ENCODE results near the gene INIP.

The INIP gene, protein sequence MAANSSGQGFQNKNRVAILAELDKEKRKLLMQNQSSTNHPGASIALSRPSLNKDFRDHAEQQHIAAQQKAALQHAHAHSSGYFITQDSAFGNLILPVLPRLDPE

DNA sequence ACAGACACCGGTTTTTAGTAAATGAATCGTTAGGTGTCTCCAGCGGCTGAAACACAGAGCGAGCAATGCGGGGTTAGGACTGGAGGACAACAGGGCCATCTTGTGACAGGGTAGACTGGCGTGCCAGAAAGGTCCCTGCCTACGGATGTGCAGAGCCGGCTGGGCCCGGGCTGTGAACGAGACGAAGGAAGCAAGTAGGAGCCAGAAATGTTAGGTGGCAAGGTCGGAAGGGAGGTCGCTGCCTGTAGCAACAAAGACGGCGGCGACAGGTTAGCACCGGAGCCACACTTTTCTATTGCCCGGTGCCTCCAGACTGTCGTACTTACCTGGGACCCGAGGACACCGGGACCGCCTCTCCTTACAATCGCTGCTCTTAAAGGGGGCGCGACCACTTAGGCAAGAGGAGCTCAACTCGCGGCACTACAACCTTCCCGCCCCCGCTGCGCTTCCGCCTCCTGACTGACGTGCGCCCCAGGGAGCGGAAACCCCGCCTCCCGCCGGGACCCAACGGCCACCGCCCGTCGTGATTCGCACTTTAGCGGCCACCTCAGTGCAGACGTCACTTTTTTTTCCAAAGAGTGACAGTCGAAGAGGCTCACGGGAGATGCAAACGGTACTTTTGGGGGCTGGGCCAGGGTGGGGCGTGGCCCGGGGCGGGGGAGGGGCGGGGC, at the start of gene INIP:
Gene INIP (minus strand): TSS at position 457 of the 671 bp plus-strand sequence. CDS start 1,632 bp downstream, outside the sequence.
- peak; percentile 93 to 95 for DNase-seq (ENCODE audit: low read depth in 1 of 2, low spot score in 1 of 2)

DNA sequence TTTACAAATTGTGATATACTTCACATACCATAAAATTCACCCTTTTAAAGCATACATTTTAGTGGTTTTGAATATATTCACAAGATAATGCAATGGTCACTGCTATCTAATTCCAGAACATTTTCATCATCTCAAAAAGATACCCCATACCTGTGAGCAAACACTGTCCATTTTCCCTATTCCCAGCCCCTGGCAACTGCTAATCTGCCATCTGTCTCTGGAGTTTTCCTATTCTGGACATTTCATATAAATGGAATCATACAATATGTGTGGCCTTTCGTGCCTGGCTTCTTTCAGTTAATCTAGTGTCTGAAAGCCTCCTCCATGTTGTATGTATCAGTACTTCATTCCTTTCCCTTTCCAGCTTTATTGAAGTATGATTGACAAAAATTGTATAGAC, 47.4 kb upstream of the INIP start:
- DNase-seq (ENCODE audit: low read depth in 1 of 2, low spot score in 1 of 2), result no peak

DNA sequence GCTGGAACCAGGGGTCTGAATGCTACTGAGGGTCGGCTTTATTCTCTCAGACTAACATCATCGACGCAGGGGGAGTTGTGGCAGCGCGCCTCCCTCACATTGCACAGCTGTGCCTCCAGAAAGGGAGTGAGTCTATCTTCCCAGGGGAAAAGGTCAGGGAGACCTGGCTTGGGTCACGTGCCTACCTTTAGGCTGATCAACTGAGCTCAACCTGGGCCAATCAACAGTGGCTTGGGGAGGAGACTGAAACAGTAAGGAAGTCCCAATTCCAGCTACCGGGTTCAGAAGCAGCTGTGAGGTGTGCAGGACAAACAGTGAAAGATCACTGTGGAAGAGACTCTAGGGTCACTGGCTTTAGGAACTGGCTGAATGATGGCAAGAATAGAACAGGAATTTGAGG, 46.9 kb upstream of the INIP start:
- DNase-seq (ENCODE audit: low read depth in 1 of 2, low spot score in 1 of 2), result no peak

DNA sequence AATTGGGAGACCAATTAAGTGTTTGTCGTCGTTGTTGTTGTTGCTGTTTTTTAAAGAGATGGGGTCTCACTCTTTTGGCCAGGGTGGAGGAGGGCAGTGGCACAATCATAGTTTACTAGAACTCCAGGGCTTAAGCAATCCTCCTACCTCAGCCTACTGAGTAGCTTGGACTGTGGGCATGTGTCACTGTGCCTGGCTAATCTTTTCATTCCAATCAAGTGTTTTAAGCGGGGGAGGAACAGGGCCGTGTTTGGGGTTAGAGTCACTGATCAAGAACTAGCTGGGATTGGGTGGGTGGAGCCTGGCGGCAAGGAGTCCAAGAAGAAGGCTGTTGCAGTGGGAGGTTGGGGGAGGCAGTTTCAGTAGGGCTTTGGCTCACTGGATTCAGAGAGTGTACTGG, 46.4 kb upstream of the INIP start:
- no peak for DNase-seq (ENCODE audit: low read depth in 1 of 2, low spot score in 1 of 2)

DNA sequence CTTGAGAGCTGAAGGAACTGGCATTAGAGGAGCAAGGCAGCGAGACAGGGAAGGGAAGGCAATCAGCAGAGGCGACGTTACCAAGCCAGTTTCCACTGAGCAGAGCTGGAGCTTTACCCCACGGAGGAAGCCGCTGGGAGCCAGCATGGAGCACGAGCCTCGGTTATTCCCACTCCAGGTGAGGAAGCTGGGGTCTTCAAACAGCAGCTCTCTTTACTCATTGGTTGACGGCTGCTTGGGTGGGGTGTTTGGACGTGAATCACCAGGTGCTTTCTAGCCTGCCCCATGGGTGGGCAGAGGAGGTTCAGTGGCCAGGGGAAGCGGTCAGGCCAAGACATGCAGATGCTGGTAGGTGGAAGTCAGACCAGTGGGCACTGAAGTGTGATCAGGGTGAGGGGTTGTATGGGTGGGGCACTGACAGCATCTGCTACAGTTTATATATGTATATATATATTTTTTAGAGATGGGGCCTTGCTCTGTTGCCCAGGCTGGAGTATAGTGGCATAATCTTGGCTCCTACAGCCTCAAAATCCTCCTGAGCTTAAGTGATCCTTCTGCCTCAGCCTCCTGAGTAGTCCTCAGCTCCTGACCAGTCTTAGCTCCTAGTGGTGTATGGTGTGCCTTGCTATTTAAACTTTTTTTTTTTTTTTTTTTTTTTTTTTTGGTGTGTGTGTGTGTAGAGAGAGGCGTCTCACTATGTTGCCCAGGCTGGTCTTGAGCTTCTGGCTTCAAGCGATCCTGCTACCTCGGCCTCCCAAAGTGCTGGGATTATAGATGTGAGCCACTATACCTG, 45.0 kb upstream of the INIP start:
- no peak for DNase-seq (ENCODE audit: low read depth in 1 of 2, low spot score in 1 of 2)

DNA sequence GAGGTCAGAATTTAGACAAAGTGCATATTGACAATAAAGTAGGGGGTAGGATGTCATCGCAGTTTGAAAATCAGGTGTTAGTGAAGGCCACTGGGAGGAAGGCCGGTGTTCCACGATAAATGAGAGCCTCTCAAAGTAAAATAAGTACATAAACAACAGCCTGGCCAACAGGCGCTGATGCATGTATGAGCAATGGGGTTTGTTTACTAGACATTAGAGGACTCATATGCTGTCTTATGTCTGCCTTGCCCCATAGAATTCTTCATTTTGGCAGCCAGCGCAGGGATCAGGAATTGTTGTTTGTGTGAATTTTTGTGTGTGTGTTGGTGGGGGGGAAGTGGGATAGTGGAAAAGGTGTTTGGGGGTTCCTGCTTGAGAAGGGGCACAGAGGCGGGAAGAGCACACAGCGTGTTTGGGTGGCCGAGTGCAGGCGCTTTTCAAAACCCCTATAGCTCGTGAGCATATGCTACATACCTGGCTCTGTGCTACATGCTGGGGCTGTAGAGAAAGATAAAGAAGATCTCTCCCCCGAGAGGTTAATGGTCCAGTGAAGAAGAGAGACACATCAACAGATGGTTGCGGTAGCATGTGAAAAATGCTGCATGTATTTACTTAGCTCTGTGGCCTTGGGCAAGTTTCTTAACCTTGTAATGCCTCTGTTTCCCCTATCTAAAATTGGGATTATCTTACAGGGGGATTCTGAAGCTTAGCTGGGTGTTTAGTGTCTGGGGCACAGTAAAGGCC, 44.2 kb upstream of the INIP start:
- no peak for DNase-seq (ENCODE audit: low read depth in 1 of 2, low spot score in 1 of 2)

DNA sequence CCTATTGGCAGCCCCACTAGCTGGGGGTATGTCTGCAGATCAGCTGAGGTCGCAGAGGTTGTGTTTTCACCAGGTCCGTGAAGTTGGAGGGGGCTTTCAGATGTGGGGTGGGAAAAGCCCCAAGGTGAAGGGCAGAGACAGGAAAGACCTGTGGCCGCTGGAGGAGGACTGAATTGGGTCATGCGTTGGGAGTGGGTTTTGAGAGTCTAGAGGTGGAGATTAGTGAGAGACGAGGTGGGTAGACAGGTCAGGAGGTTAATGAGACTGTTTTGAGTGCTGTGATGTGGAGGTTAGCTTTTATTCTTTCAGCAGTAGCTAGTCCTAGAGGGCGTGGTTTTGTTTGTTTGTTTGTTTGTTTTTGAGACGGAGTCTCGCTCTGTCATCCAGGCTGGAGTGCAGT, 42.9 kb upstream of the INIP start:
- no peak for DNase-seq (ENCODE audit: low read depth in 1 of 2, low spot score in 1 of 2)

DNA sequence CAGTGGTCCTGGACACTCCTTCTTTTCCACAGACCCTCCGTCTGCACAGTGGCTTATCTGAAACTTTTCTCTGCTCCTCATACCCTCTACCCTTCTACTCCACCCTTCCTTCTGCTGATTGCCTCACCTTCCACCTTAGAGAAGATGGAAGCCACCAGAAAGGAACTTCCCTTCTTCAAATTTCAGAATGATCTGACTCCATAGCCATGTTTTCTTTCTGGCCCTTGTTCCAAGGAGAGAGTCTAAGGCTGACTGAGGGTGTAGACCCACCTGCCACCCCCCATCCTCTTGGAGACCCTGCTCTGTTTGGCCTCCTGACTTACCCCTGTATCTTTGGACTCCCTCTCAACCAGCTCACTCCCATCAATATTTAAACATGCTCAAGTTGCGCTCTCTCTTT, 40.0 kb upstream of the INIP start:
- DNase-seq (ENCODE audit: low read depth in 1 of 2, low spot score in 1 of 2), result no peak

DNA sequence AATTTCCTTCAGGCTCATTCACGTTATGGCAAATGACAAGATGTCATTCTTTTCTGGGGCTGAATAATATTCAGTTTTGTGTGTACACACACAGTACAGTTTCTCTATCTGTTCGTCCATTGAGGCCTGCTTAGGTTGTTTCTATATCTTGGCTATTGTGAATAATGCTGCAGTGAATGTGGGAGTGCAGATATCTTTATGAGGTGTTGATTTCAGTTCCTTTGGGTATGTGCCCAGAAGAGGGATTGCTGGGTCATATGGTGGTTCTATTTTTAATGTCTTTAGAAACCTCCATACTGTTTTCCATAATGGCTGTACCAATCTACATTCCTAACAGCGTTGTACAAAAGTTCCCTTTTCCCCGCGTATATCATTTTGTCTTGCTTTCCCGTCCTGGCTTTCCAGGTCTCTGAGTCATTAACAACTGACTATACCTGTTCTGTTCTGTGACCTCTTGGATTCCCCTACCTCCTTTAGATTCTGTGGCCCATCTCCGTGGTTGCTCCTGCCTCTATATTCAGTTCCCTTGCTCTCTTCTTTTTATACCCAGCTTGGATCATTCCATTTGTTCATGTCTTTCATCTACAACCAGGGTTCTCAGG, 39.5 kb upstream of the INIP start:
- no peak for DNase-seq (ENCODE audit: low read depth in 1 of 2, low spot score in 1 of 2)

DNA sequence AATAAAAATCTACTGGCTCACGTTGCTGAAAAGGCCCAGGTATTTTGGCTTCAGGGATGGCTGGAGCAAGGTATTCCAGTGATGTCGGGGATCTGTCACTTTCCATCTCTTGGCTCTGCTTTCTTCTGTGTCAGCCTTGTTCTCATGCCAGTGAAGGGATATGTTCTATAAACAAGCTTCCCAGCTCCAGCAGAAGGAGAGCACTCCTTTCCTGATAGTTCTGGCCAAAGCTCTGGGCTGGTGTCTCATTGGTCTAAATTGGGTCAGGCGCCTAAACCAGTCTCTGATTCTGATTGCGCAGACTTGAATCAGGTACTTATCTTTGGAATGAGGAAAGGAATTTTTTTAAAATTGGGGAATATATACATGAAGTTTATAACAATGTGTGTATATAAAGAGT, 37.8 kb upstream of the INIP start:
- DNase-seq (ENCODE audit: low read depth in 1 of 2, low spot score in 1 of 2), result no peak

DNA sequence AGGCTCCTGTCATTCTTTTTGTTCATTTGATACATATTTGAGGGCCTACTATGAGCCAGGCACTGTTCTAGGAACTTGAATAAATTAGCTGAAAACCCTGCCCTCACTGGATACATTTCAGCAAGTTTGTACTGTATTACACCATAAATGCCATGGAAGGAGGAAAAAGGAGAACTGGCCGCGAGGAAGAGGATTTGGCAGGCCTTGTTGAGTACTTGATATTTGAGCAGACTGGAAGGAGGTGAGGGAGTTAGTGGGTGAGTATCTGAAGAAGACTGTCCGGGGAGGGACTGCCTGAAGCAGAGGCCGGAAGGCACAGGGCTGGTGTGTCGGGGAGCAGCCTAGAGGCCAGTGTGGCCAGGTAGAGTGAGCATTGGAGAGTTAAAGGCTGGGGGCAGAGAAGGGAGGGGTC, 37.1 kb upstream of the INIP start:
- DNase-seq (ENCODE audit: low read depth in 1 of 2, low spot score in 1 of 2), result no peak

DNA sequence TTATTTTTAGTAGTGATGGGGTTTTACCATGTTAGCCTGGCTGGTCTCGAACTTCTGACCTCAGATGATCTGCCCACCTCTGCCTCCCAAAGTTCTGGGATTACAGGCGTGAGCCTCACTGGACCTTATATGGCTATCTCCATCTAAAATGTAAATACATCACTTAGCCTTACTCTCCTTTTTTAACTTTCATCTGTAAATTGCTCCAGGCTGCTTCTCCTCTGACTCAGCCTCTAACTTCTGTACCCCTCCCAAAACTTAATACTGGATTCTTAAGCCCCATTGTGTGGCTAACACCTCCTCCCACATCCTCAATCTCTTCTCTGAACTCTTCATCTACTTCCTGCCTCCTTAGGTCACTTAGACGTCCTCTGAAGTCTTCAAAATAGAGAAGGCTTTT, 36.7 kb upstream of the INIP start:
- DNase-seq (ENCODE audit: low read depth in 1 of 2, low spot score in 1 of 2), result peak in 1 of 2 donors; percentile 10

DNA sequence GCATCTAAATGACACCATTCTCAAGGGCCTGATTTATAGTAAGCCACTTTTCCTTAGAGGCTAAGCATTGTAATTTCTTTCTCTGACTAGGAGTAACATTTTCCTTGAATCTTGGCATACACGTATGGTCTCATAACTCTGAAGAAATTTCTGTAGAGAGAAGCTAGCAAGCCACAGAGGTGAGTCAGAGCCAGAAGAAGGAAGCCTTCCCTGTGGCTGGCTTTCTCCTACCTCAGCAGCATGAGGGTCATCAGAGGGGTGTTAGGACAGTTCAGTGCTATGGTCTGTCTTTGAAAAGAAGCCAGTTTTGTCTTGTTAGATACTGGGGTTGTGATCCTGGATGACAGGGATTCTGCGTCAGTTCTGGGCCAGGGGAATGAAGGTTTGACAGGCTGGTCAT, 35.8 kb upstream of the INIP start:
- no peak for DNase-seq (ENCODE audit: low read depth in 1 of 2, low spot score in 1 of 2)

DNA sequence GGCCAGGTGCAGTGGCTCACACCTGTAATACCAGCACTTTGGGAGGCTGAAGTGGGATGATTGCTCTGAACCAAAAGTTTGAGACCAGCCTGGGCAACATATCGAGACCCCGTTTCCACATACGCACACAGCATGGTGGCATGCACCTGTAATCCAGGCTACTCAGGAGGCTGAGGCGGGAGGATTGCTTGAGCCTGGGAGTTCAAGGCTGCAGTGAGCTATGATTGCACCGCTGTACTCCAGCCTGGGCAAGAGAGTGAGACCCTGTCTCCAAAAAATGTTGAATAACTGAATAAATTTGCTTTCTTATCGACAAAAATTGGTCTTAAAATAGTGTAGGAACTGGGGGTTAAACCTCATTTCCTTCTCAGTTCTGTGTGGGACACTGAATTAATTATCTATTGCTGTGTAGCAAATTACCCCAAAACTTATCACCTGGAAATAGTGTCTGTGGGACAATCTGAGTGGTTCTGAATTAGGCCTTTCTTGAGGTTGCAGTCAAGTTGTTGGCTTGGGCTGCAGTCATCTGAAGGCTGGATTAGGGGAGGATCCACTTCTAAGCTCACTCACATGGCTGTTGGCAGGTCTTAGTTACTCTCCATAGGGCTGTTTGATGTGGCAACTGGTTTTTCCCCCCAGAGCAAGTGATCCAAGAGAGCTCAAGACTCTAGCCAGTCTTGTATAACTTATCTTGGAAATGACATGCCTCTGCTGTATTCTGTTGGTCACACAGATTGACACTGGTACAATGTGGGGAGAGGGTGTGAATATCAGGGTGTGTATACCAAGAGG, 34.6 kb upstream of the INIP start:
- no peak for DNase-seq (ENCODE audit: low read depth in 1 of 2, low spot score in 1 of 2)

DNA sequence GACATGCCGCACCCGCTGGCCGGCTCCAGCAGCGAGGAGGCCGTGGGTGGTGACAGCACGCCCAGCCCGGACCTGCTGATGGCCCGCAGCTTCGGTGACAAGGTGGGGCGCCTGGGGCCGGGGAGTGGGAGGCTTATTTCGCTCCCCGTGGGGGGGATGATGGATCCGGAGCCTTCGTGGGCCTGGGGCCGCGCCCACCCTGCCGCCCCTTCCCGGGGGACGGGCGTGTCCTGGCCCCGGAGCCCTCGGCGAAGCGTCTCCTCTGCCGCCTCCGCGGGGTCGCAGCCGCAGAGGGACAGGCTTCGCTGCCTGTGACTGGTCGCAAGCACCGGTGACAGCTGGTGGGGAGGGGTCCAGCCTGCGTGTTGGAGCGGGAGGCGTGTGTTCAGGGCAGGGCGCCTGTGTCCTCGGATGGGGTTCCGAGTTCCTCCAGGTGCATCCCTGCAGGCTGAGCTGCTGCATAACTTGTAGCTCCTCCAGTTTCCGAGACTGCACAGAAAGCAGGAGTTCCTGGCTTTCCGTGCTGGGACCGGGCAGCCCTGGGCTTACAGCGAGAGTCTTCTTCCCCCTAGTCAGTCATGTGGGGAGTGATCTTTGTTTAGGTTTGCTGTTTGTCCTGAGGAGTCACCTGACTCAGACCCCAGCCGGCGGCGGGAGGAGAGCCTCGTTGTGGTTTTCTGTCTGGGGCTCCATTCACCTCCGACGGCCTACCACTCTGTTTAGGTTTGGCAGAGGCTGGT, 33.3 kb upstream of the INIP start:
- DNase-seq (ENCODE audit: low read depth in 1 of 2, low spot score in 1 of 2), result peak in 1 of 2 donors; percentile 4

DNA sequence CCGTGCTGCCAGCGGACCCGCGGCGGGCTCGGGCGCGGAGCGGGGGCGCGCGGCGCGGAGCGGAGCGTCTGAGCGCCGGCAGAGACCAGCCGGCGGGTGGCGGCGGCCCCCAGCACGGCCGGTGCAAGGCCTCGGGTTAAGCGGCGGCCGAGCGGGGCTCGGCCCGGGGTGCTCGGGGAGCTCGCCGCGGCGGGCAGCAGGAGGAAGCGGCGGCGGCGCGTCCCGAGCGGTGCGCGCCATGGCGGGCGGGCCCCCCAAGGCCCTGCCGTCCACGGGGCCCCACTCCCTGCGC, 32.8 kb upstream of the INIP start:
- DNase-seq (ENCODE audit: low read depth in 1 of 2, low spot score in 1 of 2), result no peak

DNA sequence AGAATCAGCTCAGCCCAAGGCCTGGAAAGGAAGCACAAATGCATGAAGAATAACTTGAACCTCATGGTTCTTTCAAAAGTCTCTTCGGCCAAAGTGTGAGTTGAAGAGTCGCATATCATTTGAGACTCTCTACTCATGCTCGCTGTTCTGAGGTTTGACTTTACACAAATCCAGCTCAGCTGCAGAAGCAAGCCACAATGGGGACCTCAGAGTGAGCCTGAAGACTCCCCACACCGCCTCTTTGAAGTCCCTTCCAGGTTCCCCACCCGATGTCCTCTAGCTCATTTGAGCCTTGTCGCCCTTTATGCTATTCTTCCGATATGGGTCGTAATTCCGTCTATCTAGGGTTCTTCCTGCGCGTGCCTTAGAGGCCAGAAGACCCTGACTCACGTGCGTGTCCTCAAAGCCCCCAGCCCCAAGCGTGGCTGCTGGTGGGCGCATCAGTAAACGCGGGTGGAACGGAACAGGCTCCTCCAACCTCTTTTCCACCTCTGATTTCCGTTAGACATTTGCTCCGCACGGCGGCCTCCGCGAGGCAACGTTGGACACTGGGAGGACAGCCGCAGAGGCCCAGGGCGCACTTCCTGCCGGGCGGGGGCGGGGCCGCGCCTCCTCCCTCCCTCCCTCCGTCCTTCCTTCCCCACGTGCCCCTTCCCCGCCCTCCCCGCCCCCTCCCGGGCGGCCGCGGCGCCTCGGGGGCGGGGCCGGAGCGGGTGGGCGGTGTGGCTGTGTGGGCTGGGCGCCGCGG, 32.3 kb upstream of the INIP start, which contains the start of gene SNX30:
Gene SNX30 (plus strand): TSS at position 745 of the 748 bp plus-strand sequence. CDS start 242 bp downstream, outside the sequence.
- DNase-seq (ENCODE audit: low read depth in 1 of 2, low spot score in 1 of 2), result peak; percentile 63 to 65

DNA sequence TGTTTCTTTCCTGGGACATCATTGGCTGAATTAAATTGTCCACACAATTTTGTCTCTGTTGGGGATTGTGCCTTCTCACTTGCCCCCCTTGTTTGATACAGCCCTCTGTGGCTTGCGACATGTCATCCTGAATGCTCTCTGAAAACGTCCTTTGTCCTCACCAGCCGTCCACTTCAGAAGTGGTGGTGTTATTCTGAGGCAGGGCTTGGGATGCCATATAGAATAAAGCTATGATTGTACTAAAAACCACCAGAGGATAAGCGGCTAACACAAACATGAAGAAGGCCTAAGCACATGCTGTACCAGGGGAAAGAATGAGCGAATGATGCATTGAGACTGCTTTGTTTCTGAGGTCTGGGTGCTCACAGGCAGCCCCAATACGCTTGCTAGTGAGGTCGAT, 29.2 kb upstream of the INIP start:
- no peak for DNase-seq (ENCODE audit: low read depth in 1 of 2, low spot score in 1 of 2)

DNA sequence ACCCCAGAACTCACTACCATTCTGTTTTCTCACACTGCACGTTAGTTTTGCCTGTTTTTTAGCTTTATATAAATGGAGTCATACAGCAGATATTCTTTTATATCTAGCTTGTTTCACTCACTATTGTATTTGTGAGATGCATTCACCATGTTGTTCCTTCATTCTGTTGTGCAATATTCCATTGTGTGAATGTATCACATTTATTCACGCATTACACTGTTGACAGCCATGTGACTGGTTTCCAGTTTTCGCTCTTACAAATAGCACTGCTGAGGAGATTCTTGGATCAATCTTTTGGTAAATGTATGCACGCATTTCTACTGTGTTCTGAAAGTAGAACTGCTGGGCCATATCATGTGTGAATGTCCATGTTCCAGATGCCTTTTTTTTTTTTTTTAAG, 26.3 kb upstream of the INIP start:
- DNase-seq (ENCODE audit: low read depth in 1 of 2, low spot score in 1 of 2), result no peak

Data from stimulated activated CD4-positive, alpha-beta T cell treated with anti-CD3 and anti-CD28 coated beads, Interleukin-15, amount 100 ng/mL, for 1 hour (primary cell).